Measurements from ENCODE around the gene SSRP1. TPM values are rescaled to one million over a fixed set of nuclear protein-coding genes. Genes with fewer than 3 reads are reported as not detected.

Gene SSRP1
- total RNA-seq, 1 experiment from 2014 or later: 249 TPM

Other genes starting within 250 kb of the SSRP1 start
- gene LRRC55, start 153.9 kb downstream of the SSRP1 start, total RNA-seq (2014; rRNA removed; shearing (Covaris generic)): not detected in 2 replicates
- gene APLNR, start 98.6 kb downstream of the SSRP1 start, total RNA-seq (2014; rRNA removed; shearing (Covaris generic)): not detected in 2 replicates
- 39.8 and 57.0 TPM in 2 replicates for gene TNKS1BP1, start 10.9 kb downstream of the SSRP1 start, total RNA-seq (2014; rRNA removed; shearing (Covaris generic))
- not detected in 2 replicates for gene P2RX3, start 2.5 kb upstream of the SSRP1 start, total RNA-seq (2014; rRNA removed; shearing (Covaris generic))
- gene PRG3, start 45.3 kb upstream of the SSRP1 start, total RNA-seq (2014; rRNA removed; shearing (Covaris generic)): not detected in 2 replicates
- not detected in 2 replicates for gene PRG2, start 54.8 kb upstream of the SSRP1 start, total RNA-seq (2014; rRNA removed; shearing (Covaris generic))
- gene SLC43A3, start 91.2 kb upstream of the SSRP1 start, total RNA-seq (2014; rRNA removed; shearing (Covaris generic)): 81.0 and 87.2 TPM in 2 replicates
- gene RTN4RL2, start 124.6 kb upstream of the SSRP1 start, total RNA-seq (2014; rRNA removed; shearing (Covaris generic)): 5.6 and 11.3 TPM in 2 replicates
- gene SLC43A1, start 179.8 kb upstream of the SSRP1 start, total RNA-seq (2014; rRNA removed; shearing (Covaris generic)): 13.6 and 14.5 TPM in 2 replicates
- 115 and 191 TPM in 2 replicates for gene TIMM10, start 194.9 kb upstream of the SSRP1 start, total RNA-seq (2014; rRNA removed; shearing (Covaris generic))
- gene SMTNL1, start 201.7 kb upstream of the SSRP1 start, total RNA-seq (2014; rRNA removed; shearing (Covaris generic)): not detected in 2 replicates
- 37.3 and 51.2 TPM in 2 replicates for gene UBE2L6, start 231.8 kb upstream of the SSRP1 start, total RNA-seq (2014; rRNA removed; shearing (Covaris generic))